Measurements from ENCODE around the gene OSCP1. TPM values are rescaled to one million over a fixed set of nuclear protein-coding genes. Genes with fewer than 3 reads are reported as not detected.
A peak's percentile ranks its signal among the peaks of the same experiment; 100 is the strongest.

Gene OSCP1
- total RNA-seq, 1 experiment from 2014 or later, result 3.8 TPM

DNA sequence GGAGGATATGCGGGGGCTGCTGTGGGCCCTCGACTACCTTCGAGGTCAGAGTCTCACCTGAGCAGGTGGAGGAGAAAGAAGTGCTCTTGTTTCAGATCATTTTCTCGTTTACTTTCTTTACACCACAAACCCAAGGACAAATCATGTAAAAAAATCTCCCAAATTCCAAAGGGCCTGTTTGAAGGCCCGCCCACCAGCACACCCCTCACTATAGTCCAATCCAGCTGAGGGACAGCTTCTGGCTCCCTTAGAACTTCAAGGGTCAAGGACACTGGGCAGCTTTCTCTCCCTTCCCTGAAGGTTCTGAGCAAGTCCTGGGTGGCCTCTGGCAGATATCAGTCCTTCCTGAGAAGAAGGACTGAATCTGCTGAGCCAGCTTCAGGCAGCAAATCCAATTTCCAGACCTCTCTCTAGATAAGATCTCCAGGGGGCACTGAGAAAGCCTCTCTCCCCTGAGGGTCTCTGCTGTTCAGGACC, 70.1 kb downstream of the OSCP1 start:
- no peak overlapping the region for H3K9ac ChIP-seq (ENCODE audit: low read length)
- CTCF ChIA-PET, result no interaction called here
- peaks cover 12% of the 10 kb centered on the region; the same call in 1 of the 2 replicates for H4K20me1 ChIP-seq (ENCODE audit: low read length)
- BruUV-seq (replicated peaks), result no TSS peak
- no peak overlapping the region for H2AFZ ChIP-seq (ENCODE audit: low read length)
- H3K9me2 ChIP-seq (replicated peaks; ENCODE audit: low read length), result no peaks in the 10 kb centered on the region
- intact Hi-C loops (cut with micrococcal nuclease), result no loop called here
- ATAC-seq, result no peak
- H3K9me3 ChIP-seq (ENCODE audit: low read length), result no peaks in the 10 kb centered on the region
- H3K4me3 ChIP-seq (ENCODE audit: low read length), result no peak overlapping the region
- H3K4me1 ChIP-seq (ENCODE audit: insufficient read depth, low read length), result peaks cover 13% of the 10 kb centered on the region
- H3K27me3 ChIP-seq (ENCODE audit: low read length), result no peaks in the 10 kb centered on the region
- H3F3A ChIP-seq (ENCODE audit: low read length, unreplicated experiment), result no peaks in the 10 kb centered on the region
- POLR2A ChIA-PET (ENCODE audit: unreplicated experiment), result no interaction called here
- no peak for DNase-seq
- no peak overlapping the region for H3K4me2 ChIP-seq (ENCODE audit: low read length)
- TF ChIP-seq EZH2phosphoT487 (IDR thresholded peaks at IDR 0.05; ENCODE audit: borderline replicate concordance, low read length), result no peak
- TF ChIP-seq, protein P1, sequence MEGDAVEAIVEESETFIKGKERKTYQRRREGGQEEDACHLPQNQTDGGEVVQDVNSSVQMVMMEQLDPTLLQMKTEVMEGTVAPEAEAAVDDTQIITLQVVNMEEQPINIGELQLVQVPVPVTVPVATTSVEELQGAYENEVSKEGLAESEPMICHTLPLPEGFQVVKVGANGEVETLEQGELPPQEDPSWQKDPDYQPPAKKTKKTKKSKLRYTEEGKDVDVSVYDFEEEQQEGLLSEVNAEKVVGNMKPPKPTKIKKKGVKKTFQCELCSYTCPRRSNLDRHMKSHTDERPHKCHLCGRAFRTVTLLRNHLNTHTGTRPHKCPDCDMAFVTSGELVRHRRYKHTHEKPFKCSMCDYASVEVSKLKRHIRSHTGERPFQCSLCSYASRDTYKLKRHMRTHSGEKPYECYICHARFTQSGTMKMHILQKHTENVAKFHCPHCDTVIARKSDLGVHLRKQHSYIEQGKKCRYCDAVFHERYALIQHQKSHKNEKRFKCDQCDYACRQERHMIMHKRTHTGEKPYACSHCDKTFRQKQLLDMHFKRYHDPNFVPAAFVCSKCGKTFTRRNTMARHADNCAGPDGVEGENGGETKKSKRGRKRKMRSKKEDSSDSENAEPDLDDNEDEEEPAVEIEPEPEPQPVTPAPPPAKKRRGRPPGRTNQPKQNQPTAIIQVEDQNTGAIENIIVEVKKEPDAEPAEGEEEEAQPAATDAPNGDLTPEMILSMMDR (conservative IDR thresholded peaks at IDR 0.05; ENCODE audit: low read depth, low read length), result no peak
- no peak for TF ChIP-seq EZH2 (IDR thresholded peaks at IDR 0.05; ENCODE audit: low read length, unreplicated experiment)
- H3K79me2 ChIP-seq (ENCODE audit: low read length), result peaks cover 96% of the 10 kb centered on the region
- no peak overlapping the region for H3K27ac ChIP-seq (ENCODE audit: low read length)
- H3K36me3 ChIP-seq (ENCODE audit: low read depth, low read length), result peaks cover 6% of the 10 kb centered on the region; the same call in 1 of the 2 replicates

- no peak overlapping the region for H3K4me2 ChIP-seq (ENCODE audit: low read length)
- TF ChIP-seq EZH2phosphoT487 (IDR thresholded peaks at IDR 0.05; ENCODE audit: borderline replicate concordance, low read length) (no peak), EZH2 (IDR thresholded peaks at IDR 0.05; ENCODE audit: low read length, unreplicated experiment) (no peak)
- TF ChIP-seq, protein P1 (conservative IDR thresholded peaks at IDR 0.05; ENCODE audit: low read depth, low read length), result no peak
- H3K27me3 ChIP-seq (ENCODE audit: low read length), result no peaks in the 10 kb centered on the region
- H3K9me3 ChIP-seq (ENCODE audit: low read length), result no peaks in the 10 kb centered on the region
- H3K79me2 ChIP-seq (ENCODE audit: low read length), result peaks cover 78% of the 10 kb centered on the region
- peaks cover 14% of the 10 kb centered on the region for H3F3A ChIP-seq (ENCODE audit: low read length, unreplicated experiment)
- H3K4me3 ChIP-seq (ENCODE audit: low read length), result no peak overlapping the region
- ATAC-seq (no peak), DNase-seq (no peak)
- POLR2A ChIA-PET (ENCODE audit: unreplicated experiment), result no interaction called here
- H4K20me1 ChIP-seq (ENCODE audit: low read length), result 0 out of 2 replicates have a peak, but pooled peaks cover 5% of the 10 kb centered on the region
- H3K36me3 ChIP-seq (ENCODE audit: low read depth, low read length), result peaks cover 7% of the 10 kb centered on the region; the same call in 1 of the 2 replicates
- no TSS peak for BruUV-seq (replicated peaks)
- H3K27ac ChIP-seq (ENCODE audit: low read length), result no peak overlapping the region
- intact Hi-C loops (cut with micrococcal nuclease), result no loop called here
- CTCF ChIA-PET, result no interaction called here
- H3K4me1 ChIP-seq (ENCODE audit: insufficient read depth, low read length), result peaks cover 25% of the 10 kb centered on the region
- H2AFZ ChIP-seq (ENCODE audit: low read length), result no peak overlapping the region
- H3K9ac ChIP-seq (ENCODE audit: low read length), result no peak overlapping the region
- H3K9me2 ChIP-seq (replicated peaks; ENCODE audit: low read length), result no peaks in the 10 kb centered on the region
Observed at GRCh38 chr1:36377791-36378492, 72.3 kb downstream of the OSCP1 start.

DNA sequence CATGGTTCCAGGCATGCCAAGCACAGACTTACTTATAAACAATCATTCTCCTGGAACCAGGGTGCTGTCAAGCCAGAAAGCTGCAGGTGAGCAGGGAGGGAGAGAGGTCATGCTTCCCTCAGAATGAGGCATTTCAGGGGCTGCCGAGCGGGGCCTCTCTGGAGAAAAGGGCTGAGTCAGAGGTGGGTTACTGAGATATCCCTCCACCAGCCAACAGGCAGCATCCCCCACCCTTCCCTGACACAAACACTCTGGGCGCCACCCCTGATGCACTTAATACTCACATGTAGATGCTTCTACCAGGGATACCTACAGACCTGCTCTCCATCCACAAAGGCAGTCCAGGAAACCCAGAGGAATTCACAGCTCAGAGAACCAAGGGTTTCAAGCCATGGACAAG, 77.6 kb downstream of the OSCP1 start:
- Histone ChIP-seq H3K79me2 (ENCODE audit: low read length) (peaks cover 71% of the 10 kb centered on the region), H3K4me1 (ENCODE audit: insufficient read depth, low read length) (peaks cover 50% of the 10 kb centered on the region), H3K27ac (ENCODE audit: low read length) (peak overlapping the region; percentile 98), H3K9ac (ENCODE audit: low read length) (peak overlapping the region; percentile 83), H3K36me3 (ENCODE audit: low read depth, low read length) (peaks cover 10% of the 10 kb centered on the region; the same call in 1 of the 2 replicates), H3K9me3 (ENCODE audit: low read length) (no peaks in the 10 kb centered on the region), H4K20me1 (ENCODE audit: low read length) (no peaks in the 10 kb centered on the region), H2AFZ (ENCODE audit: low read length) (no peak overlapping the region), H3K4me2 (ENCODE audit: low read length) (peak overlapping the region; percentile 83), H3K9me2 (replicated peaks; ENCODE audit: low read length) (no peaks in the 10 kb centered on the region), H3K4me3 (ENCODE audit: low read length) (peak overlapping the region; percentile 29; the same call in 1 of the 2 replicates), H3K27me3 (ENCODE audit: low read length) (no peaks in the 10 kb centered on the region), H3F3A (ENCODE audit: low read length, unreplicated experiment) (peaks cover 18% of the 10 kb centered on the region)
- intact Hi-C loops (cut with micrococcal nuclease), result no loop called here
- POLR2A ChIA-PET (ENCODE audit: unreplicated experiment), result interaction anchor here (0.6 kb wide), 1 partner anchor 48 kb away, joined by 5 read pairs; no protein-coding TSS in a partner anchor
- ATAC-seq, result no peak
- no peak for TF ChIP-seq EZH2phosphoT487 (IDR thresholded peaks at IDR 0.05; ENCODE audit: borderline replicate concordance, low read length)
- TF ChIP-seq, protein P1 (conservative IDR thresholded peaks at IDR 0.05; ENCODE audit: low read depth, low read length), result no peak
- no peak for TF ChIP-seq EZH2 (IDR thresholded peaks at IDR 0.05; ENCODE audit: low read length, unreplicated experiment)
- CTCF ChIA-PET, result interaction anchor here (0.6 kb wide), 1 partner anchor 23 kb away, joined by 4 read pairs; no protein-coding TSS in a partner anchor
- no peak for DNase-seq
- BruUV-seq (replicated peaks), result no TSS peak

All from PC-3 (cell line).